ENCODE results near the gene PROX2. TPM values are rescaled to one million over a fixed set of nuclear protein-coding genes. Genes with fewer than 3 reads are reported as not detected.

PROX2 gene
- total RNA-seq, 1 donor from 2014 or later: not detected

- no peak for DNase-seq (ENCODE audit: extremely low read depth, low read depth, low spot score)
Measured at GRCh38 chr14:74910556-74910955, 34.6 kb upstream of the PROX2 start.

GRCh38 chr14:74909911-74910310 lies 34.0 kb upstream of the PROX2 start:
- DNase-seq (ENCODE audit: extremely low read depth, low read depth, low spot score): no peak

- no peak for DNase-seq (ENCODE audit: extremely low read depth, low read depth, low spot score)
Measured at GRCh38 chr14:74909501-74909900, 33.6 kb upstream of the PROX2 start.

- no peak for DNase-seq (ENCODE audit: extremely low read depth, low read depth, low spot score)
Measured at GRCh38 chr14:74908861-74909341, 33.0 kb upstream of the PROX2 start.

- DNase-seq (ENCODE audit: extremely low read depth, low read depth, low spot score): no peak
Measured at GRCh38 chr14:74907744-74908143, 31.8 kb upstream of the PROX2 start.

- DNase-seq (ENCODE audit: extremely low read depth, low read depth, low spot score): no peak
Measured at GRCh38 chr14:74906925-74907521, 31.1 kb upstream of the PROX2 start.

GRCh38 chr14:74905595-74906142 lies 29.7 kb upstream of the PROX2 start:
- DNase-seq (ENCODE audit: extremely low read depth, low read depth, low spot score): no peak

- DNase-seq (ENCODE audit: extremely low read depth, low read depth, low spot score): no peak
Measured at GRCh38 chr14:74904635-74905503, 28.9 kb upstream of the PROX2 start.

GRCh38 chr14:74902941-74903705 lies 27.2 kb upstream of the PROX2 start:
- DNase-seq (ENCODE audit: extremely low read depth, low read depth, low spot score): no peak

- DNase-seq (ENCODE audit: extremely low read depth, low read depth, low spot score): no peak
Measured at GRCh38 chr14:74898694-74899093, 22.7 kb upstream of the PROX2 start.

GRCh38 chr14:74898083-74898482 lies 22.1 kb upstream of the PROX2 start:
- DNase-seq (ENCODE audit: extremely low read depth, low read depth, low spot score): no peak

- DNase-seq (ENCODE audit: extremely low read depth, low read depth, low spot score): no peak
Measured at GRCh38 chr14:74897642-74898041, 21.7 kb upstream of the PROX2 start.

- no peak for DNase-seq (ENCODE audit: extremely low read depth, low read depth, low spot score)
Measured at GRCh38 chr14:74896400-74896799, 20.5 kb upstream of the PROX2 start.

GRCh38 chr14:74893614-74894091 lies 17.7 kb upstream of the PROX2 start:
- DNase-seq (ENCODE audit: extremely low read depth, low read depth, low spot score): no peak

- no peak for DNase-seq (ENCODE audit: extremely low read depth, low read depth, low spot score)
Measured at GRCh38 chr14:74892745-74893144, 16.8 kb upstream of the PROX2 start.

- no peak for DNase-seq (ENCODE audit: extremely low read depth, low read depth, low spot score)
Measured at GRCh38 chr14:74891870-74892269, 15.9 kb upstream of the PROX2 start.

GRCh38 chr14:74890262-74890661 lies 14.3 kb upstream of the PROX2 start:
- DNase-seq (ENCODE audit: extremely low read depth, low read depth, low spot score): no peak

- no peak for DNase-seq (ENCODE audit: extremely low read depth, low read depth, low spot score)
Measured at GRCh38 chr14:74888164-74889158, 12.5 kb upstream of the PROX2 start.

- no peak for DNase-seq (ENCODE audit: extremely low read depth, low read depth, low spot score)
Measured at GRCh38 chr14:74886001-74886400, 10.1 kb upstream of the PROX2 start.

All from glomerular endothelial cell (primary cell).